A549 (cell line): Measurements from ENCODE around the gene TRIM3. TPM values are rescaled to one million over a fixed set of nuclear protein-coding genes. Genes with fewer than 3 reads are reported as not detected.
A peak's percentile ranks its signal among the peaks of the same experiment; 100 is the strongest.

ENCODE experiments used
- ATAC-seq, 2 experiments: fragments of 200-7000 bp in 1 of 2; fragments of >200 bp in 1 of 2; cut with Nextera tagmentation in 1 of 2; cut with Tn5 transposase in 1 of 2; 3 replicates each; pipeline versions ENCODE4 v1.8.0 to v1.9.1; 2018 to 2020; ENCODE audit warnings: mild to moderate bottlenecking in 1 of 2, moderate library complexity in 1 of 2
- CTCF ChIA-PET: fragments of 300-600 bp; sonication (Branson Sonifier 250); formaldehyde crosslinking; extraction: SDS; loops from one replicate; lab custom pipeline; 2021; ENCODE audit warnings: antibody characterized with exemption, inconsistent platforms; lab: Yijun Ruan, JAX
- POLR2A ChIA-PET: fragments of 350-600 bp; formaldehyde crosslinking; extraction: SDS; loops from one replicate; lab custom pipeline; 2021; ENCODE audit warnings: antibody characterized with exemption, inconsistent platforms; lab: Yijun Ruan, JAX
- DNase-seq, 2 experiments: peaks; one replicate each; pipeline versions ENCODE4 v3.0.0 to v3.0.0-alpha.2; 2011 to 2016; ENCODE audit warnings: low read depth in 1 of 2, low spot score in 1 of 2
- FAIRE-seq: peaks from 2 replicates; lab custom pipeline; 2011; peaks lifted over from hg19 to GRCh38; lab: Jason Lieb, UNC
- H3K27ac ChIP-seq, 2 experiments: fragments of >200 bp; sonication (Bioruptor Twin); formaldehyde crosslinking; 3 replicates each; pipeline ENCODE4 v1.5.1; 2016 to 2017
- H3K4me1 ChIP-seq: fragments of >200 bp; sonication (Bioruptor Twin); formaldehyde crosslinking; 3 replicates; pipeline ENCODE4 v1.6.1; 2016
- H3K4me2 ChIP-seq: fragments of >200 bp; sonication (Bioruptor Twin); formaldehyde crosslinking; 3 replicates; pipeline ENCODE4 v1.6.1; 2016
- H3K4me3 ChIP-seq: fragments of >200 bp; sonication (Bioruptor Twin); formaldehyde crosslinking; 3 replicates; pipeline ENCODE4 v1.5.1; 2016
- H3K9me3 ChIP-seq: fragments of >200 bp; sonication (Bioruptor Twin); formaldehyde crosslinking; 3 replicates; pipeline ENCODE4 v1.6.1; 2016
- ATOH8 ChIP-seq: fragments of 250-450 bp; sonication (Bioruptor Pico); IDR thresholded peaks from 2 replicates; pipeline ENCODE4 v1.5.0; 2020; ENCODE audit warnings: low read depth, mild to moderate bottlenecking, moderate library complexity
- CHD4 ChIP-seq: fragments of 200-600 bp; sonication (generic); IDR thresholded peaks from 2 replicates; pipeline ENCODE4 v1.6.1; 2016; ENCODE audit warnings: antibody characterized with exemption, mild to moderate bottlenecking, borderline replicate concordance
- EP300 ChIP-seq, 2 experiments: fragments of >200 bp; sonication (Bioruptor Twin); formaldehyde crosslinking; IDR thresholded peaks; 2 replicates in 1 of 2; 3 replicates in 1 of 2; pipeline ENCODE4 v1.6.1; 2016 to 2017
- FOSL2 ChIP-seq, 2 experiments: fragments of 450-650 bp in 1 of 2; fragments of >200 bp in 1 of 2; sonication (Bioruptor Twin) in 1 of 2; formaldehyde crosslinking; IDR thresholded peaks; 2 replicates each; pipeline versions ENCODE4 v1.5.0 to v1.6.1; 2016 to 2020; ENCODE audit warnings: mild to moderate bottlenecking in 1 of 2, moderate library complexity in 1 of 2
- HDAC2 ChIP-seq: fragments of 200-600 bp; sonication (generic); IDR thresholded peaks from 2 replicates; pipeline ENCODE4 v1.6.1; 2016
- HEYL ChIP-seq: fragments of 250-450 bp; sonication (Bioruptor Pico); IDR thresholded peaks from 2 replicates; pipeline ENCODE4 v1.8.0; 2021; ENCODE audit warnings: mild to moderate bottlenecking, moderate library complexity
- HMGXB4 ChIP-seq: fragments of 250-450 bp; sonication (Bioruptor Pico); IDR thresholded peaks from 2 replicates; pipeline ENCODE4 v1.5.0; 2021; ENCODE audit warnings: mild to moderate bottlenecking, moderate library complexity, borderline replicate concordance
- JUNB ChIP-seq: fragments of >200 bp; sonication (Bioruptor Twin); formaldehyde crosslinking; IDR thresholded peaks from 2 replicates; pipeline ENCODE4 v1.6.1; 2016
- KDM1A ChIP-seq: fragments of 200-600 bp; sonication (generic); IDR thresholded peaks from 2 replicates; pipeline ENCODE4 v1.6.1; 2016; ENCODE audit warnings: low read depth, mild to moderate bottlenecking
- KDM5A ChIP-seq: fragments of 200-600 bp; sonication (generic); IDR thresholded peaks from 2 replicates; pipeline ENCODE4 v1.6.1; 2016; ENCODE audit warnings: antibody characterized with exemption, mild to moderate bottlenecking
- MYC ChIP-seq: IDR thresholded peaks from 2 replicates; pipeline ENCODE4 v1.6.1; 2012; ENCODE audit warnings: mild to moderate bottlenecking, inconsistent platforms, low read length, improper control_type of control experiment, borderline replicate concordance
- PBX3 ChIP-seq: IDR thresholded peaks from 2 replicates; pipeline ENCODE4 v1.6.1; 2012
- RAD21 ChIP-seq, 2 experiments: fragments of >200 bp in 1 of 2; sonication (Bioruptor Twin) in 1 of 2; formaldehyde crosslinking in 1 of 2; IDR thresholded peaks in 1 of 2; conservative IDR thresholded peaks in 1 of 2; 2 replicates in 1 of 2; 3 replicates in 1 of 2; pipeline ENCODE4 v1.6.1; 2012 to 2018; ENCODE audit warnings: inconsistent platforms in 1 of 2
- RCOR1 ChIP-seq: fragments of 150-350 bp; IDR thresholded peaks from 2 replicates; pipeline ENCODE4 v1.6.1; 2014; ENCODE audit warnings: antibody characterized with exemption, low read length, low read depth
- REST ChIP-seq: fragments of 200-600 bp; sonication (generic); IDR thresholded peaks from 2 replicates; pipeline ENCODE4 v1.6.1; 2016; ENCODE audit warnings: antibody characterized with exemption, mild to moderate bottlenecking, moderate library complexity
- RNF2 ChIP-seq: fragments of 200-600 bp; sonication (generic); IDR thresholded peaks from 2 replicates; pipeline ENCODE4 v1.6.1; 2016; ENCODE audit warnings: low read depth, mild to moderate bottlenecking, antibody characterized with exemption, moderate library complexity, borderline replicate concordance
- USF2 ChIP-seq: fragments of 450-650 bp; IDR thresholded peaks from 2 replicates; pipeline ENCODE4 v1.6.1; 2014; ENCODE audit warnings: antibody characterized with exemption
- ZNF302 ChIP-seq: fragments of 250-450 bp; sonication (Bioruptor Pico); IDR thresholded peaks from 2 replicates; pipeline ENCODE4 v1.9.0; 2021; ENCODE audit warnings: inconsistent platforms, mild to moderate bottlenecking, moderate library complexity
- WGBS: methylation state at CpG from one replicate; pipeline ENCODE4 v1.1.6; 2017; ENCODE audit errors: missing lambda C conversion rate; 5-methylcytosine and 5-hydroxymethylcytosine counted together
- polyA plus RNA-seq, 4 experiments: library from polyadenylated mRNA; depleted of rRNA in 3 of 4; stranded (reverse); fragments of >200 nt; fragmentation: RNase III in 1 of 4; extraction: RNeasy Plus Mini Kit Qiagen cat#74134 plus additional on column Dnase treatment in 1 of 4; gene quantifications; 2 replicates in 3 of 4; 3 replicates in 1 of 4; pipeline ENCODE4 v1.2.3, GENCODE V29; 2011 to 2017

Gene TRIM3
- polyA plus RNA-seq, 2 of the 4 experiments (the other 2 are of a cell fraction), result 10.0 to 17.5 TPM

GRCh38 chr11:6431861-6432260, 41.9 kb downstream of the TRIM3 start:
- peak; percentile 48 for DNase-seq
- CTCF ChIA-PET, result interaction anchor here (1.0 to 1.1 kb wide), 2 partner anchors 9 to 74 kb away, joined by 3 read pairs; no protein-coding TSS in a partner anchor
- Histone ChIP-seq H3K4me1 (peaks cover 18% of the 10 kb centered on the region), H3K4me3 (no peak overlapping the region)
- ATAC-seq, result peak; percentile 79 to 87
- POLR2A ChIA-PET, result interaction anchor here (2.0 kb wide), 1 partner anchor 13 kb away, joined by 6 read pairs; the partner anchor contains the start of gene APBB1
- TF ChIP-seq KDM5A, result no peak
- TF ChIP-seq PBX3, result no peak
- no peak for TF ChIP-seq RAD21 (conservative IDR thresholded peaks at IDR 0.05 in 1 of 2, IDR thresholded peaks at IDR 0.05 in 1 of 2)
- no peak for TF ChIP-seq HMGXB4 (CRISPR knock-in tag)
- TF ChIP-seq CHD4, result no peak
- TF ChIP-seq RCOR1, result no peak
- no peak for TF ChIP-seq USF2
- TF ChIP-seq EP300 (IDR thresholded peaks at IDR 0.05), result no peak
- peak; percentile 36; the same call in 1 of the 2 replicates for TF ChIP-seq JUNB
- no peak for TF ChIP-seq REST
- no peak for TF ChIP-seq HDAC2
- TF ChIP-seq HEYL (CRISPR knock-in tag), result no peak
- TF ChIP-seq FOSL2 (IDR thresholded peaks at IDR 0.05), result no peak
- peak; percentile 19; the same call in 1 of the 2 replicates for TF ChIP-seq FOSL2 (CRISPR knock-in tag; IDR thresholded peaks at IDR 0.05)
- TF ChIP-seq, all 56 proteins: peak for 2
- no peaks in the 10 kb centered on the region for H3K9me3 ChIP-seq
- H3K27ac ChIP-seq, result peak overlapping the region in 1 of 2 experiments; percentile 9; a peak in 2 of 6 replicates
- FAIRE-seq, result no peak
- WGBS, result 5% methylated on average over 3 of the region's 3 CpGs
- H3K4me2 ChIP-seq, result peak overlapping the region; percentile 37

- POLR2A ChIA-PET, result interaction anchor here (1.0 kb wide), 1 partner anchor 9 kb away, joined by 5 read pairs; the partner anchor contains the start of gene APBB1
- no peak for ATAC-seq
- Histone ChIP-seq H3K4me2 (no peak overlapping the region), H3K27ac (no peak overlapping the region), H3K4me1 (peaks cover 13% of the 10 kb centered on the region), H3K9me3 (no peaks in the 10 kb centered on the region)
- FAIRE-seq, result no peak
- TF ChIP-seq KDM1A (no peak), PBX3 (no peak), REST (no peak), ATOH8 (no peak), RNF2 (no peak), MYC (no peak), ZNF302 (CRISPR knock-in tag) (no peak)
- TF ChIP-seq, all 56 proteins: peak for 0
- DNase-seq, result no peak
- CTCF ChIA-PET, result interaction anchor here (0.7 to 4.6 kb wide), 6 partner anchors 11 to 404 kb away, joined by 3 to 26 read pairs (median 5); no protein-coding TSS in a partner anchor
- H3K4me3 ChIP-seq, result no peak overlapping the region
These were observed 46.2 kb downstream of the TRIM3 start for GRCh38 chr11:6427516-6427915.
